Mucosa of rectum (tissue), 2 donors: Measurements from ENCODE around the gene SEMA6C.
"Not testable (repeated sequence)": the region's sequence is repeated elsewhere in the genome, so short reads cannot be mapped to it uniquely, and the experiment has no call there.

Source experiments
- H3K27ac ChIP-seq, 2 donors: one replicate each; pipeline ENCODE4 v1.7.0; 2013; ENCODE audit warnings: inconsistent platforms in 2 of 2, low read depth in 2 of 2, low read length in 2 of 2
- H3K27me3 ChIP-seq, 2 donors: one replicate each; pipeline ENCODE4 v1.7.0; 2013; ENCODE audit warnings: low read length in 2 of 2; ENCODE audit not compliant: control insufficient read depth in 2 of 2, insufficient read depth in 2 of 2
- H3K36me3 ChIP-seq, 2 donors: one replicate each; pipeline ENCODE4 v1.7.0; 2013; ENCODE audit warnings: low read length in 2 of 2; ENCODE audit not compliant: control insufficient read depth in 2 of 2, insufficient read depth in 2 of 2
- H3K4me1 ChIP-seq, 2 donors: one replicate each; pipeline ENCODE4 v1.7.0; 2013; ENCODE audit warnings: low read length in 2 of 2, mild to moderate bottlenecking in 1 of 2; ENCODE audit not compliant: control insufficient read depth in 2 of 2, insufficient read depth in 2 of 2
- H3K4me3 ChIP-seq, 2 donors: one replicate each; pipeline ENCODE4 v1.7.0; 2013; ENCODE audit warnings: low read length in 2 of 2
- H3K9ac ChIP-seq, 2 donors: one replicate each; pipeline ENCODE4 v1.7.0; 2013; ENCODE audit warnings: low read length in 2 of 2, low read depth in 1 of 2, mild to moderate bottlenecking in 1 of 2
- H3K9me3 ChIP-seq, 2 donors: one replicate each; pipeline ENCODE4 v1.7.0; 2013; ENCODE audit warnings: low read length in 2 of 2; ENCODE audit not compliant: control insufficient read depth in 2 of 2
- donor health status: healthy.
- donor health status: Normal muscosa, but diverticular disease.

SEMA6C gene

GRCh38 chr1:151146412-151147131, at the start of gene SEMA6C:
SEMA6C (minus strand) TSS chr1:151146631; CDS start chr1:151142621, 4,010 bp downstream.
- H3K36me3 ChIP-seq: no peaks in the 10 kb centered on the region
- no peaks in the 10 kb centered on the region for H3K9me3 ChIP-seq
- H3K4me1 ChIP-seq: peaks cover 10 to 12% of the 10 kb centered on the region in 2 donors
- peak within 1 kb of the TSS; percentile 75 to 85 for H3K4me3 ChIP-seq
- peak within 1 kb of the TSS; percentile 67 to 74 for H3K9ac ChIP-seq
- H3K27me3 ChIP-seq: peaks cover 0 to 3% of the 10 kb centered on the region in 2 donors
- H3K27ac ChIP-seq: peak within 1 kb of the TSS; percentile 26 to 65

- peak overlapping the region; percentile 57 to 61 for H3K4me3 ChIP-seq
- not testable (repeated sequence) for H3K36me3 ChIP-seq, H3K9me3 ChIP-seq, H3K27me3 ChIP-seq
- peaks cover 11 to 14% of the 10 kb centered on the region in 2 donors for H3K4me1 ChIP-seq
- H3K9ac ChIP-seq: peak overlapping the region in 1 of 2 donors; percentile 59
- H3K27ac ChIP-seq: peak overlapping the region; percentile 52 to 82
These were observed 48.6 kb upstream of the SEMA6C start for GRCh38 chr1:151194894-151195594.

GRCh38 chr1:151193856-151194255, 47.4 kb upstream of the SEMA6C start:
- Histone ChIP-seq H3K9me3 (no peaks in the 10 kb centered on the region), H3K9ac (peak overlapping the region in 1 of 2 donors; percentile 14), H3K27ac (peak overlapping the region in 1 of 2 donors; percentile 33), H3K4me1 (peaks cover 7 to 12% of the 10 kb centered on the region in 2 donors), H3K36me3 (no peaks in the 10 kb centered on the region), H3K4me3 (peak overlapping the region in 1 of 2 donors; percentile 61), H3K27me3 (no peaks in the 10 kb centered on the region)

GRCh38 chr1:151193304-151193703, 46.9 kb upstream of the SEMA6C start:
- Histone ChIP-seq H3K9ac (no peak overlapping the region), H3K27me3 (no peaks in the 10 kb centered on the region), H3K4me1 (peaks cover 13 to 15% of the 10 kb centered on the region in 2 donors), H3K27ac (no peak overlapping the region), H3K9me3 (no peaks in the 10 kb centered on the region), H3K4me3 (no peak overlapping the region), H3K36me3 (no peaks in the 10 kb centered on the region)

GRCh38 chr1:151192047-151192446, 45.6 kb upstream of the SEMA6C start:
- Histone ChIP-seq H3K36me3 (no peaks in the 10 kb centered on the region), H3K4me3 (no peak overlapping the region), H3K27me3 (no peaks in the 10 kb centered on the region), H3K27ac (no peak overlapping the region), H3K9ac (no peak overlapping the region), H3K9me3 (no peaks in the 10 kb centered on the region), H3K4me1 (peaks cover 10% of the 10 kb centered on the region in 2 donors)

GRCh38 chr1:151189637-151190445, 43.4 kb upstream of the SEMA6C start, which contains the start of gene VPS72:
VPS72 (minus strand) TSS chr1:151190197; CDS start chr1:151190121, 76 bp downstream.
- Histone ChIP-seq H3K4me3 (peak within 1 kb of the TSS; percentile 85 to 94), H3K4me1 (peaks cover 10% of the 10 kb centered on the region in 2 donors), H3K9me3 (no peaks in the 10 kb centered on the region), H3K36me3 (peaks cover 7 to 9% of the 10 kb centered on the region in 2 donors), H3K9ac (peak within 1 kb of the TSS; percentile 89 to 92), H3K27ac (peak within 1 kb of the TSS; percentile 73 to 75), H3K27me3 (no peaks in the 10 kb centered on the region)

GRCh38 chr1:151188667-151189066, 42.2 kb upstream of the SEMA6C start:
- H3K9ac ChIP-seq, H3K27me3 ChIP-seq, H3K27ac ChIP-seq, H3K9me3 ChIP-seq: not testable (repeated sequence)
- H3K4me3 ChIP-seq: peak overlapping the region; percentile 85 to 94
- H3K36me3 ChIP-seq: peaks cover 13 to 17% of the 10 kb centered on the region in 2 donors
- H3K4me1 ChIP-seq: peaks cover 10% of the 10 kb centered on the region in 2 donors

- Histone ChIP-seq H3K9ac (no peak overlapping the region), H3K4me3 (no peak overlapping the region), H3K9me3 (no peaks in the 10 kb centered on the region), H3K27me3 (no peaks in the 10 kb centered on the region), H3K36me3 (peaks cover 25 to 29% of the 10 kb centered on the region in 2 donors), H3K4me1 (peaks cover 10% of the 10 kb centered on the region in 2 donors), H3K27ac (no peak overlapping the region)
These were observed 40.8 kb upstream of the SEMA6C start for GRCh38 chr1:151187205-151187604.

- H3K9me3 ChIP-seq: no peaks in the 10 kb centered on the region
- no peak overlapping the region for H3K27ac ChIP-seq
- H3K4me1 ChIP-seq: peaks cover 7 to 8% of the 10 kb centered on the region in 2 donors
- H3K4me3 ChIP-seq: no peak overlapping the region
- H3K36me3 ChIP-seq: peaks cover 44 to 48% of the 10 kb centered on the region in 2 donors
- H3K27me3 ChIP-seq: no peaks in the 10 kb centered on the region
- no peak overlapping the region for H3K9ac ChIP-seq
These were observed 37.8 kb upstream of the SEMA6C start for GRCh38 chr1:151184211-151184610.
